GM12892 (cell line): ENCODE measurements around the gene NOTUM.

ENCODE experiments used
- POLR2A ChIP-seq: IDR thresholded peaks from 2 replicates; pipeline ENCODE4 v1.6.1; 2011; ENCODE audit warnings: low read depth, low read length, control low read depth
- POLR2AphosphoS5 ChIP-seq: IDR thresholded peaks from 2 replicates; pipeline ENCODE4 v1.6.1; 2011; ENCODE audit warnings: low read depth, low read length, control low read depth

- TF ChIP-seq POLR2A (peak; percentile 42; the same call in 1 of the 2 replicates), POLR2AphosphoS5 (no peak)
Observed at GRCh38 chr17:81911277-81911961, 49.6 kb downstream of the NOTUM start, which contains the start of gene PCYT2.
